ENCODE data around the gene UBE2E2. TPM values are rescaled to one million over a fixed set of nuclear protein-coding genes. Genes with fewer than 3 reads are reported as not detected.
A peak's percentile ranks its signal among the peaks of the same experiment; 100 is the strongest.

The UBE2E2 gene
- total RNA-seq, 1 experiment from 2014 or later = 17.5 TPM

- DNase-seq (ENCODE audit: low read depth) = no peak
Observed at GRCh38 chr3:23620638-23621015, 417.5 kb downstream of the UBE2E2 start.

- DNase-seq (ENCODE audit: low read depth) = peak; percentile 66
Observed at GRCh38 chr3:23623844-23624243, 420.7 kb downstream of the UBE2E2 start.

- no peak for DNase-seq (ENCODE audit: low read depth)
Observed at GRCh38 chr3:23624305-23624704, 421.2 kb downstream of the UBE2E2 start.

- no peak for DNase-seq (ENCODE audit: low read depth)
Observed at GRCh38 chr3:23626442-23626841, 423.3 kb downstream of the UBE2E2 start.

GRCh38 chr3:23629181-23629894, 426.2 kb downstream of the UBE2E2 start:
- DNase-seq (ENCODE audit: low read depth) = peak; percentile 80

GRCh38 chr3:23633261-23633960, 430.3 kb downstream of the UBE2E2 start:
- no peak for DNase-seq (ENCODE audit: low read depth)

GRCh38 chr3:23637339-23637738, 434.2 kb downstream of the UBE2E2 start:
- DNase-seq (ENCODE audit: low read depth) = no peak

- no peak for DNase-seq (ENCODE audit: low read depth)
Observed at GRCh38 chr3:23640471-23641146, 437.5 kb downstream of the UBE2E2 start.
